OCI-LY3 (cell line): ENCODE data around the gene RGMA.
A peak's percentile ranks its signal among the peaks of the same experiment; 100 is the strongest.

ENCODE experiments used
- H2AFZ ChIP-seq: fragments of 200-600, 300-600 bp; shearing (Covaris generic); 2 replicates; pipeline ENCODE4 v1.6.0; 2014; ENCODE audit warnings: antibody characterized with exemption, low read depth, low read length
- H3K27ac ChIP-seq: fragments of 200-600, 300-600 bp; sonication (generic); 2 replicates; pipeline ENCODE4 v1.5.1; 2014; ENCODE audit warnings: mild to moderate bottlenecking, low read length, moderate library complexity, mixed read lengths
- H3K27me3 ChIP-seq: fragments of 200-600, 300-600 bp; sonication (generic); 2 replicates; pipeline ENCODE4 v1.6.1; 2014; ENCODE audit warnings: low read depth, low read length, mixed read lengths
- H3K36me3 ChIP-seq: fragments of 200-600, 300-600 bp; sonication (generic); replicated peaks from 2 replicates; pipeline ENCODE3; 2014; ENCODE audit warnings: low read depth, low read length, mixed read lengths
- H3K4me1 ChIP-seq: fragments of 300-600, 200-600 bp; sonication (generic); 2 replicates; pipeline ENCODE4 v1.6.1; 2014; ENCODE audit warnings: low read length, mixed read lengths
- H3K4me2 ChIP-seq: fragments of 200-600, 300-600 bp; sonication (generic); 2 replicates; pipeline ENCODE4 v1.6.1; 2014; ENCODE audit warnings: low read length, mixed read lengths
- H3K4me3 ChIP-seq: fragments of 300-600, 200-600 bp; sonication (generic); 2 replicates; pipeline ENCODE4 v1.5.1; 2014; ENCODE audit warnings: antibody characterized with exemption, mild to moderate bottlenecking, low read length, moderate library complexity
- H3K79me2 ChIP-seq: fragments of 300-600, 200-600 bp; shearing (Covaris generic); 2 replicates; pipeline ENCODE4 v1.6.1; 2014; ENCODE audit warnings: mild to moderate bottlenecking, low read length, mixed read lengths
- H3K9ac ChIP-seq: fragments of 300-600, 200-600 bp; shearing (Covaris generic); 2 replicates; pipeline ENCODE4 v1.6.0; 2014; ENCODE audit warnings: mild to moderate bottlenecking, low read length, moderate library complexity
- H3K9me3 ChIP-seq: fragments of 200-600, 300-600 bp; shearing (Covaris generic); 2 replicates; pipeline ENCODE4 v1.6.1; 2014; ENCODE audit warnings: low read length, mixed read lengths; ENCODE audit not compliant: insufficient read depth
- H4K20me1 ChIP-seq: fragments of 200-600, 300-600 bp; sonication (generic); 2 replicates; pipeline ENCODE4 v1.6.1; 2016; ENCODE audit warnings: low read length, mixed read lengths; ENCODE audit not compliant: insufficient read depth
- EZH2phosphoT487 ChIP-seq: fragments of 200-600 bp; shearing (Covaris generic); IDR thresholded peaks from 2 replicates; pipeline ENCODE4 v1.6.1; 2018; ENCODE audit warnings: antibody characterized with exemption, mixed run types, low read depth
- TF ChIP-seq, protein P1 (sequence below): fragments of 200-600, 300-600 bp; sonication (generic); IDR thresholded peaks from 2 replicates; pipeline ENCODE4 v1.5.1; 2014; ENCODE audit warnings: antibody characterized with exemption, low read length, low read depth

Gene RGMA

DNA sequence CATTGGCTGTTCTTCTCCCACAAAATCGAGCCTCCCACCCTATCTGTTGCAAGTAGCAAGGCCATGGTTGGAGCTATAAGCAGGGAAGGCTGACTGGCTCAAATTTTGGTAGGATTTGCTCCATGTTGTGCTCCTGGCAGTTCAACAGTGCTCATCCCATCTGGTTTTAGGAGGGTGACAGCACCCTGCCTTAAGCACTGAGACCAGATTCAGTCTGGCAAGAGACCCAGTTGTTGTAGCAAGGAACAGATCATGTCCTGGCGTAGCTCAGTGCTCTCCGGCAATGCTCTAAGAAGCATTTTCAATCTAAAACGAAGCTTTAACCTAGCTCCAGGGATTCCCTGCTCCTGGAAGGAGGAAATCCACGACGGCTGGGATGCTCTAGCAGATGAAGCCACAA, 91.2 kb downstream of the RGMA start:
- Histone ChIP-seq H3K27me3 (no peaks in the 10 kb centered on the region), H3K79me2 (peaks cover 3% of the 10 kb centered on the region), H3K27ac (no peak overlapping the region), H3K9ac (no peak overlapping the region), H3K4me2 (no peak overlapping the region), H3K9me3 (no peaks in the 10 kb centered on the region), H2AFZ (no peak overlapping the region), H3K4me1 (no peaks in the 10 kb centered on the region), H3K4me3 (no peak overlapping the region), H3K36me3 (peaks cover 80% of the 10 kb centered on the region), H4K20me1 (peaks cover 11% of the 10 kb centered on the region; the same call in 1 of the 2 replicates)
- TF ChIP-seq, protein P1, sequence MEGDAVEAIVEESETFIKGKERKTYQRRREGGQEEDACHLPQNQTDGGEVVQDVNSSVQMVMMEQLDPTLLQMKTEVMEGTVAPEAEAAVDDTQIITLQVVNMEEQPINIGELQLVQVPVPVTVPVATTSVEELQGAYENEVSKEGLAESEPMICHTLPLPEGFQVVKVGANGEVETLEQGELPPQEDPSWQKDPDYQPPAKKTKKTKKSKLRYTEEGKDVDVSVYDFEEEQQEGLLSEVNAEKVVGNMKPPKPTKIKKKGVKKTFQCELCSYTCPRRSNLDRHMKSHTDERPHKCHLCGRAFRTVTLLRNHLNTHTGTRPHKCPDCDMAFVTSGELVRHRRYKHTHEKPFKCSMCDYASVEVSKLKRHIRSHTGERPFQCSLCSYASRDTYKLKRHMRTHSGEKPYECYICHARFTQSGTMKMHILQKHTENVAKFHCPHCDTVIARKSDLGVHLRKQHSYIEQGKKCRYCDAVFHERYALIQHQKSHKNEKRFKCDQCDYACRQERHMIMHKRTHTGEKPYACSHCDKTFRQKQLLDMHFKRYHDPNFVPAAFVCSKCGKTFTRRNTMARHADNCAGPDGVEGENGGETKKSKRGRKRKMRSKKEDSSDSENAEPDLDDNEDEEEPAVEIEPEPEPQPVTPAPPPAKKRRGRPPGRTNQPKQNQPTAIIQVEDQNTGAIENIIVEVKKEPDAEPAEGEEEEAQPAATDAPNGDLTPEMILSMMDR, result no peak
- no peak for TF ChIP-seq EZH2phosphoT487

DNA sequence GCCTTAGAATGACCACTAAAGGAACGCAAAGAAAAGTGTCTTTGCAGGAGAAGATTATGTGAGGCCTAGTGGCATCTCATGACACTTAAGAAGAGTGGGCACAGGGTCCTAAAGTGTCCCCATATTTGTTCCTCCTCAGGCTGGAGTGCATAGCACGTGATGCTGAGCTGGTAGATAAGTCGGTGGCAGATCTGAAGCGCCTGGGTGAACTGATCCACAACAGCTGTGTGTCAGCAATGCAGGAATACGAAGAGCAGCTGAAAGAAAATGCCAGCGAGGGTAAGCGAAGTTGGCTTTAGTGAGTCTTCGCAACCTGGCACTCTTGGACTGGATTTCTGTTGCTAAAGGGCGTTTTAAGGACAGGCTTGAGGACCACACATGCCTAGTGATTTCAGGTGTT, 96.3 kb downstream of the RGMA start:
- H2AFZ ChIP-seq, result no peak overlapping the region
- H3K27ac ChIP-seq, result no peak overlapping the region
- H3K9ac ChIP-seq, result no peak overlapping the region
- H3K79me2 ChIP-seq, result peaks cover 24% of the 10 kb centered on the region
- no peaks in the 10 kb centered on the region for H3K9me3 ChIP-seq
- peaks cover 15% of the 10 kb centered on the region for H3K4me1 ChIP-seq
- no peak overlapping the region for H3K4me3 ChIP-seq
- TF ChIP-seq, protein P1, result no peak
- TF ChIP-seq EZH2phosphoT487, result no peak
- H3K4me2 ChIP-seq, result no peak overlapping the region
- H3K27me3 ChIP-seq, result no peaks in the 10 kb centered on the region
- H4K20me1 ChIP-seq, result peaks cover 31% of the 10 kb centered on the region
- H3K36me3 ChIP-seq, result peaks cover 81% of the 10 kb centered on the region

DNA sequence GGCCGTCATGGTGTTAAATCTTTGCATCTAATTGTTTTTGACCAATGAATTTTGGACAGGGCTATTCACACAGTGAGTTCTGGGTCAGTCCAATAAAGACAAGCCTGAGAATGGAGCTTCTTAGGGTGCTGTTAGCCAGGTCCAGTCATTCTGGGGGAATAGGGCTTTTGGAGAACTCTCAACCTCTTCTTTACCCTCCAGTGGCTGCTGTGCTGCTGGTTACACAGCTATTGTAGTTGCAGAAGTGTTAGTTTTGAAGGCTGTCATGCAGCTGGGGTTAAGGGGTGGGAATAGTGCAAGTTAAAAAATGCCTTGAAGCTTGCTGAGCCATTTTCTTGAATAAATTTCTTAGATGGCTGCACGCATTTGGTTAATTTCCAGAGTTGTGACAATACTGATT, 99.0 kb downstream of the RGMA start:
- peaks cover 75% of the 10 kb centered on the region for H3K36me3 ChIP-seq
- no peak overlapping the region for H2AFZ ChIP-seq
- no peak for TF ChIP-seq EZH2phosphoT487
- TF ChIP-seq, protein P1, result no peak
- H4K20me1 ChIP-seq, result peaks cover 26% of the 10 kb centered on the region
- H3K9me3 ChIP-seq, result no peaks in the 10 kb centered on the region
- H3K27ac ChIP-seq, result no peak overlapping the region
- H3K4me3 ChIP-seq, result no peak overlapping the region
- peaks cover 15% of the 10 kb centered on the region for H3K4me1 ChIP-seq
- peaks cover 28% of the 10 kb centered on the region for H3K79me2 ChIP-seq
- no peak overlapping the region for H3K4me2 ChIP-seq
- no peaks in the 10 kb centered on the region for H3K27me3 ChIP-seq
- H3K9ac ChIP-seq, result no peak overlapping the region

DNA sequence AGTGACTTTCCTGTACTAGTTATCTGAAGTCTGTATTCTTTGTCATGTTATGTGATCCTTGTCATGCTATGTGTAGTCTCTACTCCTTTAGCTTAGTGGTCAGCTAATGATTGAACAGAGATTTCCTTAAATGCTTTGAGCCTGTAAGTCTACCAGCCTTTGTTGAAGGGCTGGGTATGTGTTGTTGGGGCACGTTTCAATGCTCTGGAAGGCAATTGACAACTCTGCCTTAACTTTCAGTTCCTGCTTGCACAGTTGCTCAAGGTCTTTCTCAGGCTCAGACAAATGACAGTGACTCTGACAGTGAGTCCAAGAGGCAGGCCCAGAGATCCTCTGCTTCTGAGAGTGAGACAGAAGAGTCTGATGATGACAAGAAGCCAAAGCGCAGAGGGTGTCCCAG, 99.5 kb downstream of the RGMA start:
- Histone ChIP-seq H3K9me3 (no peaks in the 10 kb centered on the region), H2AFZ (no peak overlapping the region), H3K4me3 (no peak overlapping the region), H3K4me1 (peaks cover 15% of the 10 kb centered on the region), H3K27ac (peak overlapping the region; percentile 35; the same call in 1 of the 2 replicates), H3K79me2 (peaks cover 25% of the 10 kb centered on the region), H3K27me3 (no peaks in the 10 kb centered on the region), H3K4me2 (no peak overlapping the region; the same call in 1 of the 2 replicates), H3K9ac (no peak overlapping the region), H4K20me1 (peaks cover 24% of the 10 kb centered on the region), H3K36me3 (peaks cover 77% of the 10 kb centered on the region)
- TF ChIP-seq EZH2phosphoT487, result no peak
- TF ChIP-seq, protein P1, result no peak
